Omental fat pad (tissue), 4 donors: ENCODE results near the gene BPHL. TPM values are rescaled to one million over a fixed set of nuclear protein-coding genes. Genes with fewer than 3 reads are reported as not detected.
"Not testable (repeated sequence)": the region's sequence is repeated elsewhere in the genome, so short reads cannot be mapped to it uniquely, and the experiment has no call there.

ENCODE experiments used
- ATAC-seq: fragments of 150-250 bp; one replicate; pipeline ENCODE4 v1.9.1; 2016; ENCODE audit warnings: mild to moderate bottlenecking, moderate library complexity; ENCODE audit not compliant: low FRiP score
- DNase-seq: peaks from one replicate; pipeline ENCODE4 v3.0.0-alpha.2; 2019; ENCODE audit warnings: low spot score
- CTCF ChIP-seq, 3 donors: fragments of 450-650 bp; IDR thresholded peaks; one replicate each; pipeline ENCODE4 v1.5.1; 2016 to 2017; ENCODE audit warnings: antibody characterized with exemption in 3 of 3, mild to moderate bottlenecking in 3 of 3, moderate library complexity in 2 of 3
- total RNA-seq, 4 donors: library from RNA; depleted of rRNA; stranded (reverse); fragments of >200 nt; gene quantifications; one replicate each; pipeline ENCODE4 v1.1.0, GENCODE V29; 2016

Gene BPHL
- total RNA-seq, 4 donors from 2014 or later, result 13.5 to 41.5 (median 20.9) TPM

GRCh38 chr6:3135668-3136291 is 17.3 kb downstream of the BPHL start:
- DNase-seq (no peak), ATAC-seq (no peak)
- no peak for TF ChIP-seq CTCF (IDR thresholded peaks at IDR 0.05)

- ATAC-seq (no peak), DNase-seq (no peak)
- TF ChIP-seq CTCF (IDR thresholded peaks at IDR 0.05), result no peak
These were observed 17.9 kb downstream of the BPHL start for GRCh38 chr6:3136292-3137011.

GRCh38 chr6:3137057-3137777 is 18.7 kb downstream of the BPHL start:
- no peak for TF ChIP-seq CTCF (IDR thresholded peaks at IDR 0.05)
- DNase-seq, result no peak
- no peak for ATAC-seq

- not testable (repeated sequence) for ATAC-seq, DNase-seq
These were observed 19.4 kb downstream of the BPHL start for GRCh38 chr6:3137873-3138272.

- DNase-seq (no peak), ATAC-seq (no peak)
- no peak for TF ChIP-seq CTCF (IDR thresholded peaks at IDR 0.05)
These were observed 19.8 kb downstream of the BPHL start for GRCh38 chr6:3138341-3138740.

- no peak for TF ChIP-seq CTCF (IDR thresholded peaks at IDR 0.05)
- no peak for ATAC-seq
- no peak for DNase-seq
These were observed 20.8 kb downstream of the BPHL start for GRCh38 chr6:3139090-3139903.

GRCh38 chr6:3140201-3140600 is 21.7 kb downstream of the BPHL start:
- no peak for ATAC-seq
- no peak for DNase-seq
- no peak for TF ChIP-seq CTCF (IDR thresholded peaks at IDR 0.05)
